ENCODE results near the gene PDIA6.
"Not testable (repeated sequence)": the region's sequence is repeated elsewhere in the genome, so short reads cannot be mapped to it uniquely, and the experiment has no call there.

Gene PDIA6

DNA sequence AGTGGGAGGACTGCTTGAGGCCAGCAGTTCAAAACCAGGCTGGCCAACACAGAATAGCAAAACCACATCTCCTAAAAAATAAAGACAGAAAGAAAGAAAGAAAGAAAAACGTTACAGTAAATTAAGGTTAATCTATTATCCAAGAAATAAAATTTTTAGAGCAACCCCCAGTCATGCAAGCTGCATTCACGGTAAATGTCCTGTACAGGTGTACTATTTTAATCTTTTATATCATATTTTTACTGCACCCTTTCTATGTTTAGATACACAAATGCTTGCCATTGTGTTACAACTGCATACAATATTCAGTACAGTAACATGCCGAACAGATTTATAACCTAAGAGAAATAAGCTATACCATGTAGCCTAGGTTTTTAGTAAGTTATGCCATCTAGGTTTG lies 6.0 kb downstream of the PDIA6 start:
- no peak for DNase-seq

DNA sequence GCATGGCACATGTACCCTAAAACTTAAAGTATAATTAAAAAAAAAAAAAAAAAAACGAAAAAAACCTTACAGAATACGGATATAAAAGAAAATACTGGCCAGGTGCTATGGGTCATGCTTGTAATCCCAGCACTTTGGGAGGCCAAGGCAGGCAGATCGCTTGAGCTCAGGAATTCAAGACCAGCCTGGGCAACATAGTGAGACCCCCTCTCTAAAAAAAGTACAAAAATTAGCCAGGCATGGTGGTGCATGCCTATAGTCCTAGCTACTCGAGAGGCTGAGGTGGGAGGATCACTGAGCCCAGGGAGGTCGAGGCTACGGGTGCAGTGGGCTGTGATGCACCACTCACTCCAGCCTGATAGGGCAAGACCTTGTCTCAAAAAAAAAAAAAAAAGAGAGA lies 6.6 kb downstream of the PDIA6 start:
- not testable (repeated sequence) for DNase-seq

DNA sequence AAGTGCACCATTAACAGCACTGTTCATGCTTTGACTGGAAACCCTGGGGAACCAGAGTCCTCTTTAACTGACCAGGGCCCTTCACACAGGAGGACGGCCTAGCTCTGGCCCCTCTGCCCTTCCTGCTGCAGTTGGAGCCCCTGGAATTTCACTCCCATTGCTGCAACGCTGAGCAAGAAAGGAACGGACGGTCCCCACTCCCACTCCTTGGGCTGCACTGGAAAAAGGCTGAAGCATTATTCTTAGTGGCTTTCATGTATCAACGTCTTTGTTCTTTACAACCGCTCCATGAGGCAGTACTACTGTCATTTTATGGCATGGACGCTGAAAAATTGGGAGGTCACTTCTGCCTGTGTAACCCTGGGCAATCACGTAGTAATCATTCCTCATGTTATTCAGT lies 9.9 kb downstream of the PDIA6 start:
- no peak for DNase-seq

DNA sequence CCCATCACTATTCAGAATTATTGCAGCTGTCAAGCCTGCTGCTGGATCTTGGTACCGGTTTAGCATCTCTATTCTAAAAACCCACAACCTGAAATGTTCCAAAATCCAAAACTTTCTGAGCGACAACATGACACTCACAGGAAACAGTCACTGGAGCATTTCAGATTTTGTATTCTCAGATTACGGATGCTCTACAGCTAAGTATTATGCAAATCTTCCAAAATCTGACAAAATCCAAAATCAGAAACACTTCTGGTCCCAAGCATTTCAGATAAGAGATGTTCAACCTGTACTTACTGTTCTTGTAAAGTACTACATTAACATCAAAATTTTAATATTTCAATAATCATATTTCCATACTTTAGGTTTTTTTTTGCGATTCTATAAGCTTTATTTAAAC lies 12.4 kb downstream of the PDIA6 start:
- DNase-seq = no peak

DNA sequence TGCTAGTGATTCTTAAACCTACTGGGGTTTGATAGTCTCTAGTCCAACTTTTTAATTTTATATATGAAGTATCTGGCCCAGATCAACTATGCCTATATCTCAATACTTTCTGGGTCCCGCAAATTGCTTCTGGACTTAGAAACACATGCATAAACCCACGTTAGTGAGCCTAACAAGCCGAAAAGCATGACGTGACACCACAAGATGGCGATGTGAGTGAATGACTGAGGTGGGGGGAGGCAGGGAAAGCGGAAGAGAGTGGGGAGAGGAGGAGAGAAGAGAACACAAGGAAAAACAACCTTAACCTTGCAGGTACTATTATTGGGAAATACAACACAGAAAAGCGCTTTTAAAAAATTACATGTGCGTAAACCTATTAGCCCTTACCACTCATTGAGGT lies 13.8 kb downstream of the PDIA6 start:
- DNase-seq = no peak

DNA sequence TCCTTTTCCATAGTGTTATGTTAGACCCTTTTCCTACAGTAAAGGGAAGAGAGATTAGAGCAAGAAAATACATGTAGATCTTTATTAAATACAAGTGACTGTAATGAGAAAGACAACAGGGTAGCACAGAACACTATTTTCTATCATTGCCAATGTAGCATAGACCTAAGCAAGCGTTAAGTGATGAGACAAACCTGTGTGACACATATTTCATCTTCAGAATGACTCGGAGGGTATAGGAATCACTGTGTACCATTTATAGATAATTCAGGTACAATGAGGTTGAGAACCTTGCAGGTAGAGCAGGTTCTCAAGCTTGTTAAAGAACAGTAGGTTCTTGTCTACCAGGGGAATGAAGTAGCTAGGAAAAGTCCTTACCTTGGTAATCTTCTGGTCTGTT lies 15.9 kb downstream of the PDIA6 start:
- no peak for DNase-seq

DNA sequence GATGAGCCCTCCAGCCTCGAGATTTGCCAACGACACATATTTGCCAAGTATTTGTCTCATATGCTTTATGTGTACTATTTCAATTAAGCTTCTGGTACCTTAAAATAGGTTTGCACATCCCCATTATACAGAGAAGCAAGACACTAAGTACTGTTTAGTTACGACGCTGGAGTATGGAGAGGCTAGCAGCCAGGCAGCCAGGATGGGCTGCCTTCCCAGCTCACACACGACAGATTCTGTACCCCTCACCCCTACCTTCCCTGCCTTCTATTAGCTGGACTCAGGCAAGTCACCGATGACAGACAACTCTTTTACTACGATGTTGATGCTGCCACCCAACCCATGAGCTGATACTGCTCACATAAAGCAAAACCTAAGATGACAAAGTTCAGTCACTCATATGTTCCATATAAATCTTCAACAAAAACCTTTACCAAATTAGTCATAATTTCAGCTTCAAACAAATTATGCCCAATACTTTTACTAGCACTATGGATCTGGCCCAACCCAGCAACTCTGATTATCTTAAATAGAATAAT lies 17.0 kb downstream of the PDIA6 start:
- DNase-seq = no peak

DNA sequence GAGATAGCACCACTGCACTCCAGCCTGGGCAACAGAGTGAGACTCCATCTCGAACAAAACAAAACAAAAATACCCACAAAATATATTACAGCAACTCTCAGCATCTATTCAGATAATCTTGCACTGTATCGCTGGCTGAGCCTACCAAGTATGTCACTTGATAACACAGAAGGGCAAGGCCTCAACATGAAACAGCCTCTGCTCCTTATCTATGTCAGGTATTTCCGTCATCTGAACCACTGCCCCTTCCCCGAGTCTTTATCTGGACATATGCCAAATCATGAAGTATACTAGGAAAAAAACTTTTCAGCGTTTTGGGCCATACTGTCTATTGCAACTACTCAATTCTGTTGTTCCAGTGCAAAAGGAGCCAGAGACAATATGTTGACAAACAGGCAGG lies 17.7 kb downstream of the PDIA6 start:
- DNase-seq = no peak

DNA sequence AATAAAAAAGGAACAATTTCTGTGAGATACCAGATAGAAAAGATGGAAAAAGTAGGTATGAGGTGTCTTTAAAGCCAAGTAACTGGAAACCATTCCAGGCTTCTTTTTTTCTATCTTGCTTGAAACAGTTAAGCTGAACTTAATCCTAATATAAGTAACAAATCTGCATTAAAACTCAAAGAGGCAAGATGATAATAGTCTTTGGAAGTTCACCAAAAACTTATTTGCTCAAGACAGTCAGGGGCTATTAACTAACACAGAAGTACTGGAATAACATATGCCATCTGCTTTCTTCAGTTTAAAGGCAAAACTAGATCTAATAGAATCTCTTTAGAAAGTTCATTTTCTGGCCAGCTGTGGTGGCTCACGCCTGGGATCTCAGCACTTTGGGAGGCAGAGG lies 18.8 kb downstream of the PDIA6 start:
- no peak for DNase-seq

DNA sequence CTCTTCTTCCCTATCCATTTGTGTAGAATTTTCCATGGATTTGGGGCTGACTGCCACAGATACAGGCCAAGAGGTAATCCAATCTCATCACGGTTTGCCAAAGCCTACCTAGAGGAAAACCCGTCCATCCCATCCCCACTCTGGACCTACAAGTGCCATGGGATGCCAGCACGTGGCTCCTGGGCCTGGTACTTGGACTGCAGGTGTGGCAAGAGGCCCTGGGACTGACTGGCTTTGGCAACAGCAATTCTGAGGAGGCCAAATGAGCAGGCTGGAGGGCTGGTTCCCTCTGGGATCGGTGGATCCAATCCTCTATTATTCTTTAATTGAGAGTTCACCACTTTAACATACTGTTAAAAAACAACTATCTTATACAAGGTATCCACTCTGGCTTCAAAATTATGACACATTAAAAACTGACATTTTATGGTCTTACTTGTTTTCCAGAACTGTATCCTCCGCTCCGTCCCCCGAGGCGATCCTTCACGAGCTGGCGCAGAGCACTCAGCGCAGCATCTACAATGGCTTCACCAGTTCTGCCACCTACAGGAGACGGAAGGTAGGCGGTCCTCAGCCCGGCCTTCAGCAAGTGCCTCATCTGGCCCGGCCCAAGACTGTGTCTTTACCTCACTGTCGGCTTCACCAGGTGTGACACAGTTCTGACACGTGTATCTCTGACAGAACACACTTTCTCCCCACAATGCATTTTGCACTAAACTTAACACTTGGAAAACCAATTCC lies 19.8 kb downstream of the PDIA6 start:
- no peak for DNase-seq

DNA sequence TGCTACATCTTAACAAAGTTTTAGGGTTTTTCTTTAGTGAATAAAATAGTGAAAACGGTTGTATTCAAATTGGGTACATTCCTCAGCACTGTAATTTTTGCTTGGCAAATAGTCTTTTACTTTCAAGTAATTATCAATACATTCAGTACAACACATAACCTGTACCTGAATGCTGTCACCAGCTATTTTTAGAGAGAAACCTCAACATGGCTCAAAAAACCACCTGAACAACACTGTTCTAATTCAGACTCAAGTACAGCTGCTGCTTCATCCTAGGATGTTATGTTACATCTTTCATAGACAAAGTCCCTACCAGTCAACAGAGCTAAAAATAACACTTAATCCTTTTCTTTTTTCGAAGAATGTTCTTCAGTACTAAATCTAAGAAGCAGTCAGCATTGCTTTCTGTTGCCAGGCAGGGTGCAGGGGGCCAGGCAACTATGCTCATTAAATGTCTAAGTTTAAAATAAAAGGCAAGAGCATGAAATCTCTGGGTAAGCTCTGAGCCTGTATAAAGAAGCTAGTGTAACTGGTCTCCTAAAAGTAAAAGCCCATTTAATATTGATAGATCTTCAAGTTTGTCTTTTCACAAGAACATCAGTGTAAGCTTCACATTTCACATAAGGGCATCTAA lies 20.5 kb downstream of the PDIA6 start:
- DNase-seq = no peak

DNA sequence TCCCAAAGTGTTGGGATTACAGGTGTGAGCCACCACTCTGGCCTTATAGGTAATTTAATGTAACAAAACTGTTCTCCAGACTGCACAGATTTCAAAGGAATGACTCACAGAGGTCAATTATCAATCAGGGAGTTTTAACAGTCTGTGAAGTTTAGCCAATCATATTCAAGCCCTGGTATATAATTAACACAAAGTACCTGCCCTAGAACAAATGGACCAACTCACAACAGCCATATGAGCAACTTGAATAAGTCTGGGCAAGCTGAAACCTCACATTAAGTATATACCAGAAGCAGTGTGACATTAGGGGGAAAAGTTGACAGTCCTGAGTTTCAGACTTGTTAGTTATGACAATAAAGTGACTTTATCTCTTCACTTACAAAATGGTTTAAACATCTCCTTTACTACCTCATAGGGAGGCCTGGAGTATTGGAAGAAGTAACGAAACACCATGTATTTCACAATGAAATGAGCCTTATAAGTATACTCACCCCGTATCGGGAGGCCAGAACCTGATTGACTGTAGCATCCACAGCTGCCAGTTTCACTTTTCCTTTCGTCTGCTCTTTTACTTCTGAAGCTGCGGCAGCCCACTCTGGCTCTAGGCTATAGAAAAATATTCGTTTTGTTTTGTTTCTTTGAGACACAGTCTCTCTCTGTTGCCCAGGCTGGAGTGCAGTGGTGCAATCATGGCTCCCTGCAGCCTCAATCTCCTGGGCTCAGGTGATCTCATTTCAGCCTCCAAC lies 22.2 kb downstream of the PDIA6 start:
- DNase-seq = no peak

DNA sequence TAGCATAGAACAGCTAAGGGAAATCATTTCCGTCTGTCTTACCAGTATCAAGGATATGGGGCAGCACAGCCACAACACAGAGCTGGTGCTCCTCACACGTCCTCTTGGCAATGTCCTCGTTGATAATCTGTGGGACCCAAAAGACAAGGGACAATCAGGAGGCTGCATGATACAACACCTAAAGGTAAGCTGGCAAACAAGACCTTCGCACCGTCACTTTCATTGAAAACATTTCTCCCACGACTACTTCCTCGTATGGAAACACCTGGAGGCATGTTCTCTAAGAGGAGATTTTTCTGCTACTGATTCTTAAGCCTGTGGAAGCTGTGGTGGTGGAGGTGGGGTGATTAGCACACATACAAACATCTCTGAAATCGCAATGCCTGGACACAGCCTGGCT lies 23.7 kb downstream of the PDIA6 start:
- no peak for DNase-seq

DNA sequence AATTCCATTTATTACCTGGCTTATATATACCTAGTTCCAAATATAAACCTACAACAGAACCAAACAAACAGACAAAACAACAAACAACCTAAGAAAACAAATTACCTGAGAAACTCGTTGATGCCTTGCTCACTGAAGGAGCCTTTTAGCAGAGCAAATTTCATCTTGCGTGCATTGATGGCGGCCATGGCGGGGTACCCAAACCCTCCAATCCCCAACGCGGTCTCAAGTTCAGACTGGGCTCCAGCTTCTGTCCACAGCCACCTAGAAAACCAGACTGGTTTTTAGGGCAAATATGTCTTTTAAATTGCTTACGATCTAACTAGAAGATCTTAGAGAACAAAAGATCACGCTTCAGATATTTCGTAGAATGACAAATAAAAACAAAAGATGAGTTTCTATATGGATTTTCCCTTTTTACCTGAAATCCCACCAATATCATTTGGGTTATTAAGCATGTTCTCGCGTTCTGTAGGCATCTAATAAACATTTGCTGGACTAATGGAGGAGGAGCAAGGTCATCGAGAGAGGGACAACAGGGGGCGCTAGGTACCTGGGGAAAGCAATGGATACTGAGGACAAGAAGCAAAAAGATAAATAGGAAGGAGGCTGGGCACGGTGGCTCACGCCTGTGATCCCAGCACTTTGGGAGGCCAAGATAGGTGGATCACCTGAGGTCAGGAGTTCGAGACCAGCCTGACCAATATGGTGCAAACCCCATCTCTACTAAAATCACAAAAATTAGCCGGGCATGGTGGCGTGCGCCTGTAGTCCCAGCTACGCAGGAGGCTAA lies 25.2 kb downstream of the PDIA6 start:
- no peak for DNase-seq

DNA sequence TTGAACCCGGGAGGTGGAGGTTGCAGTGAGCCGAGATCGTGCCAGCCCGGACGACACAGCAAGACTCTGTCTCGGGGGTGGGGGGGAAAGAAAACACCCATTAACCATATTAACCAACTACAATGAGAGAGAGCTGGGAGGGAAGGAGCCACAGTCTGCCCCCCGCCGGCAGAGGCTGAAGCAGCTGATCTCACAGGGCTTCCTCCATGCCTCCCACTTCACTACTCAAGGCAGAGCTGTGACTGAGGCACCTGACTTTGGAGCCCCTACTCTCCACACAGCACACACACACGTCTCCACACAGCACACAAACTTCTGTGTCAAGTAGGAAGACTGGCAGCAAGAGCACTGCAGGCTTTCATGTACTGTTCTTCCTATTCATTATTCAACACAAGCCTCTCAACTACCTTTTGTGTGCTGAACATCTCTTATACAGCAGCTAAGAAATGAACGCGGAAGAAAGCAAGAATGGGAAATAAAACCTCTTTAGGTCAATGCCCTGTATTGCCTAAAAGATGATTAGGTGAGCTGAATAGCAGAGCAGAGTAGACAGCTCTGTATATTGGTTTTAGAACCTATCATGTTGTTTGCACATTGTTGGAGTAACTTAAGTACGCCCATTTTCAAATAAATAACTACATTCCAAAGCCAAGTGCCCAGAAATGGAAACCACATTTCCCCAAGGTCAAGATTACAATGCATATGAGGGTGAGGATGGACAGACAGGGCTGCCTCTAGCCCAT lies 26.2 kb downstream of the PDIA6 start:
- DNase-seq = no peak

DNA sequence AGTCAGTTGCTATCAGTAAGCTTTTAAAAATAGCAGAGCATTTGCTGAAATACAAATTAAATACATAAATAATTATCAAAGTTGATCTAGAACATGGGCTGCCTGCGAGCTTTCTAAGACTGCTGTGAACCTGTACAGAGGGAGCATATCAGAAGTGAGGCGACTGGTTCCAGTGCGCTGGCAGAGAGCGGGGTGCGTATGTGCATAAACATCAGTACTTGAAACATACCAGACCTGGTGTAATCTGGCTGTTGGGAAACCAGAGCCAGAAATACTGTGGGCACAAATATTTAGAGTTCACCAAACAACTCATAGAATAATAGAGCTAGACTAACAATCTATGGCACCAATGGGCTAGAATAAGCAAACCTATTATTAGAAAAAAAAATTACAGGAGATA lies 27.3 kb downstream of the PDIA6 start:
- DNase-seq = no peak

DNA sequence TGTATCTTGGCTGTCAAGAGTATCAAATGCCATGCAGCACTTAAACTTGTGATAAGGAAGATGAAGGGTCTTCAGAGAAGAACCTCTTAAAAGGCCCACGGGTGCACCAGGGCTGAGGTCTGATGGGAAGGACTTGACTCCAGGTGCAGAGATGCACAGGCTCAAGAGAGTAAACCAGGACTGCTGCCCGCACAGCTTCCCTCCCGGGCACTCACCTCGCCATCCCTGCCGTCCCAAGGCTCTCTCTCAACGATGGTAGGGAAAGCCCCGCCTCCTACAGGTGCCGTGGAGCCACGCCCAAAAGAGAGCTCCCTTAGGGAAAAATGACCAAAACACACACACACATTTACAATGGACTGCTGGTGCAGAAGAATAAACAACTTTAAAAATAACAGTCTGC lies 27.9 kb downstream of the PDIA6 start:
- DNase-seq = no peak

DNA sequence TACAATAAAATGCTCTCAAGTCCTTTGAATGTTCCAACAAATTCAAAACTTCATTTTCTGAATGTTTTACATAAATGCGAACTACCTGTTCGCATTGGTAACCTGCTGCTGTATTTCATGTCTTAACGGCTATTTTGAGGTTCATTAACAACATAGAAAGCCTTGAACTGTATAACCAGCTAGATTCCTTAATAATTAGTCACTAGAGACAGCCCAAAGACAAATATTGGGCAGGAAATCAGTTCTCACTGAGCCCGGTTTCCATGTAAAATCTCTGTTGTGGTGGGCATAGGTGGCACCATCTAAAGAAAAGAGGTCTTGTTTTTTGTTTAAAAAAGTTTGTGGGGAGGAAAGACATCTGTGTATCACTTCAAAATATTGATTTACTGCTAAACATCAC lies 29.2 kb downstream of the PDIA6 start:
- DNase-seq = no peak

DNA sequence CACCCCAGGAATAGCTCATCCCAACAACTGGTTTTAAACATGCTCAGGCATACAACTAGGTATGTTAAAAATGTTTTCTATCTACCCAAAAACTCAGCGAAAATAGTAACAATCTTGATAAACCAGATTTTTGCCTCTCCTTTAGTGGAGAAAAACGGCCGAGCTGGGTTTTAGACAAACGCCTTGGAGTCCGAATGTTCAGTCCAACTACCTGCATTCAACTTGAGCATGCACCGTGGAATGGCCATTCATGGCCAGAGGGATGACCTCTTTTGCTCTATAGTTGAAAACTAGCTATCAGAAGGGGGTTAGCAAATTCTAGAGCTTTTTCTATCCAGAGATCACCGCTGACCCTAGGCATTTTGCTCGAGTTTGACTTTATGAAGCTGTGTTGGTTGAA lies 30.8 kb downstream of the PDIA6 start:
- no peak for DNase-seq

DNA sequence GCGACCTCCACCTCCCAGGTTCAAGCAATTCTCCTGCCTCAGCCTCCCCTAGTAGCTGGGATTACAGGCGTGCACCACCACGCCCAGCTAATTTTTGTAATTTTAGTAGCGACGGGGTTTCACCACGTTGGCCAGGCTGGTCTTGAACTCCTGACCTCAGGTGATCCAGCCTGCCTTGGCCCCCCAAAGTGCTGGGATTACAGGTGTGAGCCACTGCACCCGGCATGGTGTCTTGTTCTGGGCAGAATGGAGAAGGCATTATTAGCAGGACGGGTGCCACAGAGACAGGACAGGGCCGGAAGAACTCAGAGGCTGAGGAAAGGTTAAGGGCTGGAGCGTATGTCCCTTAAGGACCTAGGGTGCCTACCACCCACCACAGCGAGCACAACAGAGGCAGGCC lies 31.8 kb downstream of the PDIA6 start:
- not testable (repeated sequence) for DNase-seq

DNA sequence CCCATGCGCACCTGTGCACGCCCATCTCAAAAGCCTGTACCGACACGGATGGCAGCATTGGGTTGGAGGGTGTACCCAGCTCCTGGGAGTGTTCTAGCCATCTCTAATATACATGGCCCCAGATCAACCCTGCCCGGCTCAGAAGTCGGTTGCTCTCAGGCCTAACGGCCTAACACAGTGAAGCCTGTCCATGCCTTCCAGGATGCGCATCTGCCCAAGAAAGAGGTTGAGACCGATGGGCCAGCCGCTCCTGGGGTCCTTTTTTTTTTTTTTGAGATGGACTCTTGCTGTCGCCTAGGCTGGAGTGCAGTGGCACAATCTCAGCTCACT lies 32.1 kb downstream of the PDIA6 start:
- no peak for DNase-seq

DNA sequence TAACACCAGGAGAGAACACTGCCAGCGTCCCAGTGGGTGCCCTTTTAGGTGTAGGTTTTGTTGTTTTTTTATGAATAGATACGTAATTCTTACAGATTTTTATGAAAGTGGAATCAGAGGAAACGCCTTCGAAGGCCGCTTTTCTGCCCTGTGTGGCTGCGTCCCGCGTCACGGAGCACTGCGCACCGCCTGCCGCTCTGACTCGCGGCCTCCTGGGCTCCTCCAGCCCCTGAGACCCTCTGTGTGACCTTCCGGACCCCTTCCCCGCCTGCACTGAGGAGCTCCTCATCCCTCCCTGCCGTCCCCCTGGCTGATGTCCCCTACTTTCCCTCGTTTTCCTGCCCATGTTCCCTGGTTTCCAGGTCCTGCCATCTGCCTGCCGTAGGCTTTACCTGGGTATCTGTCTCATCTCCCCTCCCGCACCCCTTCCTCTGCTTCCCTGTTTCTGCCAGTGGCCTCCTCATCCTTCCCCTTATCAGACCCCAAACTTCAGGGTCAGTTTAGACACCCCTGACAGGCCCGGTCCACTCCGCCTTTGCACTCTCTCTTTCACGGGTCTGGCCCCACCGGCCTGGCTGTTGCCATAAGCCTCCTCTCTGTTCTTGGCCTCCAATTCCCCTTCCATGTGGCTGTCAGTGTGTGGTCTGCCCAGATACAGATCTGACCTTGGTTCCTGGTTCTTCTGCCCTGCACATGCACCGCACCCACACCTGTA lies 32.7 kb downstream of the PDIA6 start:
- no peak for DNase-seq

All from NCI-H2029 treated with DMSO at 0.1 percent for 48 hours (cell line).